Mesenchymal stem cell (in vitro differentiated cells and primary cell): ENCODE results near the gene OPRL1.

ENCODE experiments used
- DNase-seq: peaks from one replicate; pipeline ENCODE4 v3.0.0-alpha.2; 2013
- H2AFZ ChIP-seq: one replicate; pipeline ENCODE4 v1.6.1; 2013; ENCODE audit warnings: low read depth, mild to moderate bottlenecking, control low read depth, inconsistent platforms, low read length, moderate library complexity
- H2AK5ac ChIP-seq: 2 replicates; pipeline ENCODE4 v1.6.1; 2013; ENCODE audit warnings: low read length, moderate library complexity, mild to moderate bottlenecking, inconsistent platforms; ENCODE audit not compliant: severe bottlenecking
- H2BK120ac ChIP-seq: one replicate; pipeline ENCODE4 v1.6.1; 2013; ENCODE audit warnings: low read depth, mild to moderate bottlenecking, inconsistent platforms, low read length, moderate library complexity
- H2BK12ac ChIP-seq, 2 experiments: one replicate each; pipeline ENCODE4 v1.6.1; 2013; ENCODE audit warnings: inconsistent platforms in 2 of 2, low read length in 2 of 2, mild to moderate bottlenecking in 2 of 2, moderate library complexity in 2 of 2, control low read depth in 1 of 2
- H2BK15ac ChIP-seq: one replicate; pipeline ENCODE4 v1.6.1; 2013; ENCODE audit warnings: mild to moderate bottlenecking, low read depth, inconsistent platforms; ENCODE audit not compliant: poor library complexity, severe bottlenecking
- H2BK5ac ChIP-seq: 2 replicates; pipeline ENCODE4 v1.6.1; 2013; ENCODE audit warnings: low read depth, mild to moderate bottlenecking, low read length, control low read depth, inconsistent platforms; ENCODE audit not compliant: poor library complexity, severe bottlenecking
- H3K14ac ChIP-seq, 2 experiments: one replicate each; pipeline ENCODE4 v1.6.1; 2013; ENCODE audit warnings: inconsistent platforms in 2 of 2, low read length in 2 of 2, control low read depth in 1 of 2, mild to moderate bottlenecking in 1 of 2, moderate library complexity in 1 of 2
- H3K18ac ChIP-seq, 2 experiments: one replicate each; pipeline ENCODE4 v1.6.1; 2013; ENCODE audit warnings: inconsistent platforms in 2 of 2, low read length in 2 of 2, control low read depth in 1 of 2, low read depth in 1 of 2, mild to moderate bottlenecking in 1 of 2
- H3K23ac ChIP-seq, 2 experiments: one replicate each; pipeline ENCODE4 v1.6.1; 2013; ENCODE audit warnings: inconsistent platforms in 2 of 2, low read length in 2 of 2, mild to moderate bottlenecking in 2 of 2, moderate library complexity in 2 of 2, control low read depth in 1 of 2
- H3K27ac ChIP-seq: 2 replicates; pipeline ENCODE4 v1.5.1; 2013; ENCODE audit warnings: mild to moderate bottlenecking, moderate library complexity, low read length, control low read depth, inconsistent platforms; ENCODE audit not compliant: poor library complexity, severe bottlenecking
- H3K27me3 ChIP-seq, 2 experiments: 2 replicates each; pipeline versions ENCODE4 v1.6.1 to v1.7.0; 2013; ENCODE audit warnings: low read length in 2 of 2, mild to moderate bottlenecking in 2 of 2, moderate library complexity in 2 of 2, control low read depth in 1 of 2, inconsistent platforms in 1 of 2; ENCODE audit not compliant: control insufficient read depth in 1 of 2, insufficient read depth in 1 of 2
- H3K36me3 ChIP-seq, 2 experiments: 2 replicates each; pipeline versions ENCODE4 v1.6.1 to v1.7.0; 2013; ENCODE audit warnings: low read length in 2 of 2, control low read depth in 1 of 2, inconsistent platforms in 1 of 2, low read depth in 1 of 2, mild to moderate bottlenecking in 1 of 2; ENCODE audit not compliant: insufficient read depth in 2 of 2, control insufficient read depth in 1 of 2
- H3K4ac ChIP-seq, 2 experiments: one replicate each; pipeline ENCODE4 v1.6.1; 2013; ENCODE audit warnings: inconsistent platforms in 2 of 2, low read length in 2 of 2, mild to moderate bottlenecking in 2 of 2, moderate library complexity in 2 of 2, control low read depth in 1 of 2, low read depth in 1 of 2
- H3K4me1 ChIP-seq: 2 replicates; pipeline ENCODE4 v1.6.1; 2013; ENCODE audit warnings: low read depth, low read length, control low read depth; ENCODE audit not compliant: control insufficient read depth, insufficient read depth
- H3K4me2 ChIP-seq: 2 replicates; pipeline ENCODE4 v1.6.1; 2013; ENCODE audit warnings: low read length, mild to moderate bottlenecking, inconsistent platforms; ENCODE audit not compliant: poor library complexity, severe bottlenecking
- H3K4me3 ChIP-seq, 2 experiments: 2 replicates each; pipeline versions ENCODE4 v1.5.1 to v1.7.0; 2013; ENCODE audit warnings: low read length in 2 of 2, mild to moderate bottlenecking in 2 of 2, control low read depth in 1 of 2, low read depth in 1 of 2; ENCODE audit not compliant: insufficient read depth in 1 of 2
- H3K79me1 ChIP-seq: replicated peaks from 2 replicates; pipeline ENCODE4 v1.6.1; 2013; ENCODE audit warnings: mild to moderate bottlenecking, control low read depth, low read length, inconsistent platforms; ENCODE audit not compliant: poor library complexity, severe bottlenecking
- H3K9ac ChIP-seq: 2 replicates; pipeline ENCODE4 v1.7.0; 2013; ENCODE audit warnings: mild to moderate bottlenecking, low read length, moderate library complexity
- H3K9me3 ChIP-seq: 2 replicates; pipeline ENCODE4 v1.7.0; 2013; ENCODE audit warnings: mild to moderate bottlenecking, low read length; ENCODE audit not compliant: control insufficient read depth
- H4K8ac ChIP-seq: one replicate; pipeline ENCODE4 v1.6.1; 2013; ENCODE audit warnings: inconsistent platforms, mild to moderate bottlenecking, low read length, moderate library complexity
- H4K91ac ChIP-seq: one replicate; pipeline ENCODE4 v1.6.1; 2013; ENCODE audit warnings: mild to moderate bottlenecking, low read length, inconsistent platforms
- WGBS: methylation state at CpG from one replicate; pipeline ENCODE4 v1.1.7; 2013; ENCODE audit warnings: mixed read lengths; 5-methylcytosine and 5-hydroxymethylcytosine counted together

The OPRL1 gene

GRCh38 chr20:64100946-64101688, 21.2 kb downstream of the OPRL1 start:
- H3K4ac ChIP-seq: no peak overlapping the region
- H2AFZ ChIP-seq: no peak overlapping the region
- H4K91ac ChIP-seq: no peak overlapping the region
- peaks cover 49 to 51% of the 10 kb centered on the region in 2 experiments for H3K27me3 ChIP-seq
- no peaks in the 10 kb centered on the region for H3K9me3 ChIP-seq
- no peak overlapping the region for H3K9ac ChIP-seq
- no peak overlapping the region for H2AK5ac ChIP-seq
- H2BK12ac ChIP-seq: no peak overlapping the region
- H3K4me1 ChIP-seq: peaks cover 21% of the 10 kb centered on the region
- H2BK120ac ChIP-seq: no peak overlapping the region
- no peaks in the 10 kb centered on the region for H3K79me1 ChIP-seq
- no peak overlapping the region for H3K23ac ChIP-seq
- no peak for DNase-seq
- H2BK5ac ChIP-seq: no peak overlapping the region
- H2BK15ac ChIP-seq: no peak overlapping the region
- no peak overlapping the region for H4K8ac ChIP-seq
- H3K18ac ChIP-seq: no peak overlapping the region
- peaks cover 0 to 10% of the 10 kb centered on the region in 2 experiments for H3K36me3 ChIP-seq
- no peak overlapping the region for H3K27ac ChIP-seq
- no peak overlapping the region for H3K4me3 ChIP-seq
- H3K14ac ChIP-seq: no peak overlapping the region
- no peak overlapping the region for H3K4me2 ChIP-seq
- 72% methylated on average over 9 of the region's 9 CpGs for WGBS

GRCh38 chr20:64101731-64102621, 22.1 kb downstream of the OPRL1 start:
- Histone ChIP-seq H3K9ac (no peak overlapping the region), H2AFZ (no peak overlapping the region), H3K4me1 (peaks cover 21% of the 10 kb centered on the region), H4K91ac (no peak overlapping the region), H3K4me2 (peak overlapping the region; percentile 30), H2AK5ac (no peak overlapping the region), H3K23ac (no peak overlapping the region), H3K79me1 (no peaks in the 10 kb centered on the region), H4K8ac (no peak overlapping the region), H3K4ac (no peak overlapping the region), H2BK12ac (no peak overlapping the region), H3K18ac (no peak overlapping the region), H2BK15ac (no peak overlapping the region), H3K4me3 (no peak overlapping the region), H3K27me3 (peaks cover 56 to 57% of the 10 kb centered on the region in 2 experiments), H2BK5ac (no peak overlapping the region), H3K27ac (no peak overlapping the region), H3K9me3 (no peaks in the 10 kb centered on the region), H3K36me3 (peaks cover 0 to 10% of the 10 kb centered on the region in 2 experiments), H2BK120ac (no peak overlapping the region), H3K14ac (no peak overlapping the region)
- 9% methylated on average over 44 of the region's 64 CpGs for WGBS
- DNase-seq: no peak

GRCh38 chr20:64102647-64103354, 22.9 kb downstream of the OPRL1 start:
- no peak overlapping the region for H3K18ac ChIP-seq
- H4K8ac ChIP-seq: no peak overlapping the region
- no peak overlapping the region for H3K14ac ChIP-seq
- H3K9me3 ChIP-seq: no peaks in the 10 kb centered on the region
- no peak overlapping the region for H2BK120ac ChIP-seq
- no peak overlapping the region for H3K9ac ChIP-seq
- H4K91ac ChIP-seq: no peak overlapping the region
- H3K4ac ChIP-seq: no peak overlapping the region
- no peak overlapping the region for H3K4me2 ChIP-seq
- H3K23ac ChIP-seq: no peak overlapping the region
- H3K27ac ChIP-seq: no peak overlapping the region
- 21% methylated on average over 21 of the region's 30 CpGs for WGBS
- H3K27me3 ChIP-seq: peaks cover 65% of the 10 kb centered on the region in 2 experiments
- no peak overlapping the region for H2BK15ac ChIP-seq
- H3K4me3 ChIP-seq: no peak overlapping the region
- H2BK5ac ChIP-seq: no peak overlapping the region
- H3K79me1 ChIP-seq: no peaks in the 10 kb centered on the region
- no peak overlapping the region for H2BK12ac ChIP-seq
- H2AK5ac ChIP-seq: no peak overlapping the region
- H3K36me3 ChIP-seq: peaks cover 0 to 10% of the 10 kb centered on the region in 2 experiments
- peaks cover 21% of the 10 kb centered on the region for H3K4me1 ChIP-seq
- no peak for DNase-seq
- no peak overlapping the region for H2AFZ ChIP-seq
